Hepatocyte (in vitro differentiated cells): ENCODE measurements around the gene ZNF700.

Experiments used
- EZH2phosphoT487 ChIP-seq: fragments of 200-600 bp; sonication (generic); IDR thresholded peaks from one replicate; pipeline ENCODE4 v1.6.1; 2018; ENCODE audit warnings: antibody characterized with exemption, mild to moderate bottlenecking, low read depth, moderate library complexity; ENCODE audit not compliant: unreplicated experiment, severe bottlenecking
- TF ChIP-seq, protein P1 (sequence below): fragments of 200-600 bp; sonication (generic); IDR thresholded peaks from 2 replicates; pipeline ENCODE4 v1.5.1; 2016; ENCODE audit warnings: antibody characterized with exemption, mild to moderate bottlenecking; ENCODE audit not compliant: poor library complexity

GRCh38 chr19:11970174-11970573, 45.3 kb downstream of the ZNF700 start:
- TF ChIP-seq, protein P1, sequence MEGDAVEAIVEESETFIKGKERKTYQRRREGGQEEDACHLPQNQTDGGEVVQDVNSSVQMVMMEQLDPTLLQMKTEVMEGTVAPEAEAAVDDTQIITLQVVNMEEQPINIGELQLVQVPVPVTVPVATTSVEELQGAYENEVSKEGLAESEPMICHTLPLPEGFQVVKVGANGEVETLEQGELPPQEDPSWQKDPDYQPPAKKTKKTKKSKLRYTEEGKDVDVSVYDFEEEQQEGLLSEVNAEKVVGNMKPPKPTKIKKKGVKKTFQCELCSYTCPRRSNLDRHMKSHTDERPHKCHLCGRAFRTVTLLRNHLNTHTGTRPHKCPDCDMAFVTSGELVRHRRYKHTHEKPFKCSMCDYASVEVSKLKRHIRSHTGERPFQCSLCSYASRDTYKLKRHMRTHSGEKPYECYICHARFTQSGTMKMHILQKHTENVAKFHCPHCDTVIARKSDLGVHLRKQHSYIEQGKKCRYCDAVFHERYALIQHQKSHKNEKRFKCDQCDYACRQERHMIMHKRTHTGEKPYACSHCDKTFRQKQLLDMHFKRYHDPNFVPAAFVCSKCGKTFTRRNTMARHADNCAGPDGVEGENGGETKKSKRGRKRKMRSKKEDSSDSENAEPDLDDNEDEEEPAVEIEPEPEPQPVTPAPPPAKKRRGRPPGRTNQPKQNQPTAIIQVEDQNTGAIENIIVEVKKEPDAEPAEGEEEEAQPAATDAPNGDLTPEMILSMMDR: no peak
- TF ChIP-seq EZH2phosphoT487: no peak
